GM10248 (cell line): Measurements from ENCODE around the gene MRPL49.

Experiments used
- CTCF ChIA-PET: fragments of 300-600 bp; sonication (Branson Sonifier 250); formaldehyde crosslinking; extraction: SDS; loops from one replicate; lab custom pipeline; 2021; ENCODE audit warnings: antibody characterized with exemption; lab: Yijun Ruan, JAX
- POLR2A ChIA-PET: fragments of 350-650 bp; sonication (Branson Sonifier 250); formaldehyde crosslinking; extraction: SDS; loops from one replicate; lab custom pipeline; 2020; ENCODE audit warnings: antibody characterized with exemption; lab: Yijun Ruan, JAX
- DNase-seq: peaks from one replicate; pipeline ENCODE4 v3.0.0; 2012; ENCODE audit errors: extremely low spot score
- TF ChIP-seq, protein P1 (sequence below): IDR thresholded peaks from 2 replicates; pipeline ENCODE4 v1.5.1; 2012; ENCODE audit warnings: mild to moderate bottlenecking, low read depth; ENCODE audit errors: extremely low read depth, missing control alignments, control extremely low read depth

The MRPL49 gene

DNA sequence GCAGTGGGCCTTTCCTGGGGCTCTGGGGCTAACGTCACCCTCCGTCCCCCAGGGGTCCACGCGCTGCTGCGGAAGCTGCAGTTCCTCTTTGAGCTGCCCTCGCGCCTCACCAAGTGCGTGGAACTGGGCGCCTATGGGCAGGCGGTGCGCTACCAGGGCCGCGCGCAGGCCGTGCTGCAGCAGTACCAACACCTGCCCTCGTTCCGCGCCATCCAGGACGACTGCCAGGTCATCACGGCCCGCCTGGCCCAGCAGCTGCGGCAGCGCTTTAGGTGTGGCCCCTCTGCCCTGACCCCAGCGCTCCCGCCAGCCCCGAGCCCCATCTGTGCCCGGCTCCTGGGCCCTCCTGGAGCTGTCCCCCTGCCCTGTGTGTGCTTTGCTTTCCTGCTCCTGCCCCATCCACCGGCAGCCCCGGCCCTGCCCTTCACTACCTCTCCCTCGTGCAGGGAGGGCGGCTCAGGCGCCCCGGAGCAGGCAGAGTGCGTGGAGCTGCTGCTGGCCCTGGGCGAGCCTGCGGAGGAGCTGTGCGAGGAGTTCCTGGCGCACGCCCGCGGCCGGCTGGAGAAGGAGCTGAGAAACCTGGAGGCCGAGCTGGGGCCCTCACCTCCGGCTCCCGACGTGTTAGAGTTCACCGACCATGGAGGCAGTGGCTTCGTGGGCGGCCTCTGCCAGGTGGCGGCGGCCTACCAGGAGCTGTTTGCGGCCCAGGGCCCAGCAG is 14.2 kb upstream of the MRPL49 start:
- CTCF ChIA-PET = interaction anchor here (0.7 to 7.5 kb wide), 6 partner anchors 9 to 257 kb away, joined by 3 to 165 read pairs (median 14); partner anchors contain the start of genes CAPN1 and VPS51
- TF ChIP-seq, protein P1, sequence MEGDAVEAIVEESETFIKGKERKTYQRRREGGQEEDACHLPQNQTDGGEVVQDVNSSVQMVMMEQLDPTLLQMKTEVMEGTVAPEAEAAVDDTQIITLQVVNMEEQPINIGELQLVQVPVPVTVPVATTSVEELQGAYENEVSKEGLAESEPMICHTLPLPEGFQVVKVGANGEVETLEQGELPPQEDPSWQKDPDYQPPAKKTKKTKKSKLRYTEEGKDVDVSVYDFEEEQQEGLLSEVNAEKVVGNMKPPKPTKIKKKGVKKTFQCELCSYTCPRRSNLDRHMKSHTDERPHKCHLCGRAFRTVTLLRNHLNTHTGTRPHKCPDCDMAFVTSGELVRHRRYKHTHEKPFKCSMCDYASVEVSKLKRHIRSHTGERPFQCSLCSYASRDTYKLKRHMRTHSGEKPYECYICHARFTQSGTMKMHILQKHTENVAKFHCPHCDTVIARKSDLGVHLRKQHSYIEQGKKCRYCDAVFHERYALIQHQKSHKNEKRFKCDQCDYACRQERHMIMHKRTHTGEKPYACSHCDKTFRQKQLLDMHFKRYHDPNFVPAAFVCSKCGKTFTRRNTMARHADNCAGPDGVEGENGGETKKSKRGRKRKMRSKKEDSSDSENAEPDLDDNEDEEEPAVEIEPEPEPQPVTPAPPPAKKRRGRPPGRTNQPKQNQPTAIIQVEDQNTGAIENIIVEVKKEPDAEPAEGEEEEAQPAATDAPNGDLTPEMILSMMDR = no peak
- POLR2A ChIA-PET = interaction anchor here (0.6 kb wide), 2 partner anchors 288 to 417 kb away, joined by 5 to 7 read pairs; partner anchors contain the start of gene SCYL1
- no peak for DNase-seq

DNA sequence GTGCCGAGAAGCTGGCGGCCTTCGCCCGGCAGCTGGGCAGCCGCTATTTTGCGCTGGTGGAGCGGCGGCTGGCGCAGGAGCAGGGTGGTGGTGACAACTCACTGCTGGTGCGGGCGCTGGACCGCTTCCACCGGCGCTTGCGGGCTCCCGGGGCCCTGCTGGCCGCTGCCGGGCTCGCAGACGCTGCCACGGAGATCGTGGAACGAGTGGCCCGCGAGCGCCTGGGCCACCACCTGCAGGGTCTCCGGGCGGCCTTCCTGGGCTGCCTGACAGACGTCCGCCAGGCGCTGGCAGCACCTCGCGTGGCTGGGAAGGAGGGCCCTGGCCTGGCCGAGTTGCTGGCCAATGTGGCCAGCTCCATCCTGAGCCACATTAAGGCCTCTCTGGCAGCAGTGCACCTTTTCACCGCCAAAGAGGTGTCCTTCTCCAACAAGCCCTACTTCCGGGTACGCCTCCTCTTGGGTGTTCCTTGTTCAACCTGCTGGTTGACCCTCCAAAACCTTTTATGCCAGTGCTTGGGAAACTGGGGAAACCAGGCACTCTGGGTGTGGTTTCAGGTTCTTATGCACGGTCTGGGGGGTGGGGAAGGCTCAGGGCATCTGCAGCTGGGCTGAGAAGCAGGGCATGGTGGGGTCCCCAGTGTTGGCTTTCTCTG is 13.5 kb upstream of the MRPL49 start:
- TF ChIP-seq, protein P1 = no peak
- CTCF ChIA-PET = interaction anchor here (0.7 to 7.5 kb wide), 10 partner anchors 10 to 258 kb away, joined by 3 to 165 read pairs (median 20); partner anchors contain the start of genes ARL2, CAPN1, CDC42EP2 and VPS51
- POLR2A ChIA-PET = no interaction called here
- no peak for DNase-seq

DNA sequence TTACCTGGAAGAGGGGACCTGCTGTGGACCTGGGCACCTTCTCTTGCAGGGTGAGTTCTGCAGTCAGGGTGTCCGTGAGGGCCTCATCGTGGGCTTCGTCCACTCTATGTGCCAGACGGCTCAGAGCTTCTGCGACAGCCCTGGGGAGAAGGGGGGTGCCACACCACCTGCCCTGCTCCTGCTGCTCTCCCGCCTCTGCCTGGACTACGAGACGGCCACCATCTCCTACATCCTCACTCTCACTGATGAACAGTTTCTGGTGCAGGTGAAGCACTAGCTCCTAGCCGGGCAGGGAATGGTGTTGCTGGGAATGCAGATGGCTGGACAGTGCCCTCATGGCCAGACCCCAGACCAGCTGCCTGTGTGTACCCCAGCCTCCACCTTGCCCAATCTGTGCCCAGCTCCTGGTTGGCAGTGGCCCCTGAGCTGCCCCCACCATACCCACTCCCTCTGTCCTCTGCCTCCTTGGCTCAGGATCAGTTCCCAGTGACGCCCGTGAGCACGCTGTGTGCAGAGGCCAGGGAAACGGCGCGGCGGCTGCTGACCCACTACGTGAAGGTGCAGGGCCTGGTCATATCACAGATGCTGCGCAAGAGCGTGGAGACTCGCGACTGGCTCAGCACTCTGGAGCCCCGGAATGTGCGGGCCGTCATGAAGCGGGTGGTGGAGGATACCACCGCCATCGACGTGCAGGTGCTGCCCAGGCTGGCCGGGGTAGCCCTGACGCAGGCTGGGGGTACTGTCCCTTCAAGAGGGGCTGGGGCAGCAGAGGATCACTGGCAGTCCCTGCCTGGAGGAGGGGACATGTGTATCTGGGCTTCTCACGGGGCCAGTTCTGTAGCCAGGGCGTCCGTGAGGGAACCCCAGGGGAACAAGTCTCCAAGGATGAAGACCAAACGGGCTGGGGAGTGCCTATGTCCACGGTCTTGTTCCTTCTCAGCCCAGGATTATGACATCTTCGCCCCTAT is 12.6 kb upstream of the MRPL49 start:
- TF ChIP-seq, protein P1 = no peak
- DNase-seq = no peak
- CTCF ChIA-PET = interaction anchor here (0.6 to 7.5 kb wide), 34 partner anchors 11 to 324 kb away, joined by 3 to 165 read pairs (median 7); partner anchors contain the start of genes ARL2, CAPN1, CDC42BPG and CDC42EP2
- POLR2A ChIA-PET = interaction anchor here (0.5 to 4.0 kb wide), 4 partner anchors 10 to 242 kb away, joined by 3 to 14 read pairs (median 4); partner anchors contain the start of genes ARL2, FAU and MRPL49

DNA sequence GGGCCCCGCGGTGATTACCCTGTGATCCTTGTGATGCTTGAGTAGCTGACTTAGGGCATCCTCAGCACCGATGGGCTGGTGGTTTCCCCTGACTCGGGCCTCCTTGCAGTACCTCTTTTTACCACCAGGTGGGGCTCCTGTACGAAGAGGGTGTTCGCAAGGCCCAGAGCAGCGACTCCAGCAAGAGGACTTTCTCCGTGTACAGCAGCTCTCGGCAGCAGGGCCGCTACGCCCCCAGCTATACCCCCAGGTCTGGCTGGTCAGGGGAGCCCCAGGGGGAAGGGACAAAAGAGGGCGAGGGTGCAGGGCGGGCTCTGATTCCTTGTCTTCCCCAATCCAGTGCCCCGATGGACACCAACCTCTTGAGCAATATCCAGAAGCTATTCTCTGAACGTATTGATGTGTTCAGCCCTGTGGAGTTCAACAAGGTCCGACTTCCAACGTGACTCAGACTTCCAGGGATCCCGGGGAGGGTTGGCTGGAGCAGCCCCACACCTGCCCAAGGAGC is 11.7 kb upstream of the MRPL49 start:
- TF ChIP-seq, protein P1 = peak; percentile 95
- ChIA-PET CTCF (interaction anchor here (0.6 to 7.5 kb wide), 40 partner anchors 11 to 325 kb away, joined by 3 to 165 read pairs (median 5); partner anchors contain the start of genes ARL2, CAPN1, CDC42BPG and CDC42EP2), POLR2A (interaction anchor here (0.5 to 4.0 kb wide), 5 partner anchors 11 to 314 kb away, joined by 3 to 14 read pairs (median 3); partner anchors contain the start of genes ARL2, FAU and MRPL49)
- DNase-seq = peak; percentile 90

DNA sequence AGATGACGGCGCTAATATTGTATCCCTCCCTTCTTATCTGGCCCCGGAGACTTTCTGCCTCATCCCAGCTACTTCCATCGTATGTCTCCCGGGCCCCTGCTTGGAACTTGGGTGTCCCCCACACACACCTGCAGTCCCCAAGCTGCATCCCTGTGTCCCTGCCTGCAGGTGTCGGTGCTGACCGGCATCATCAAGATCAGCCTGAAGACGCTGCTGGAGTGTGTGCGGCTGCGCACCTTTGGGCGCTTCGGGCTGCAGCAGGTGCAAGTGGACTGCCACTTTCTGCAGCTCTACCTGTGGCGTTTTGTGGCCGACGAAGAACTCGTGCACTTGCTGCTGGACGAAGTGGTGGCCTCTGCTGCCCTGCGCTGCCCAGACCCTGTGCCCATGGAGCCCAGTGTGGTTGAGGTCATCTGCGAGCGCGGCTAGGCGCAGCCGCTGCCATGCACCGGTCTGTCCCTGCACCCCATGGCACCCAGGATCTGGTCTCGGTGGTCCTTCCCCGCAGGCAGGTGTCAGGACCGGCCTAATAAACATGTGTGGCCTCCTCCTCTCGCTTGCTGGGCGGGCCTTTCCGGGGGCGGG is 10.9 kb upstream of the MRPL49 start:
- TF ChIP-seq, protein P1 = no peak
- ChIA-PET CTCF (interaction anchor here (0.7 to 7.5 kb wide), 36 partner anchors 10 to 326 kb away, joined by 3 to 165 read pairs (median 7); partner anchors contain the start of genes ARL2, CAPN1, CDC42BPG and CDC42EP2), POLR2A (interaction anchor here (0.6 to 4.0 kb wide), 6 partner anchors 11 to 1004 kb away, joined by 3 to 14 read pairs (median 3); partner anchors contain the start of genes FAU and MRPL49)
- no peak for DNase-seq
